Activated effector memory CD4-positive, alpha-beta T cell treated with Interleukin-2 at 50 U/mL for 16 hours (primary cell): Measurements from ENCODE around the gene ZSCAN22.
"Not testable (repeated sequence)": the region's sequence is repeated elsewhere in the genome, so short reads cannot be mapped to it uniquely, and the experiment has no call there.

Source experiments
- DNase-seq: peaks from one replicate; pipeline ENCODE4 v3.0.0-alpha.2; 2020

ZSCAN22 gene

GRCh38 chr19:58352760-58353671 lies 26.2 kb downstream of the ZSCAN22 start, which contains the start of gene A1BG:
A1BG (minus strand) TSS chr19:58353492; CDS start chr19:58353437, 55 bp downstream.
- DNase-seq, result no peak

GRCh38 chr19:58353717-58354477 lies 27.1 kb downstream of the ZSCAN22 start:
- DNase-seq, result no peak

- DNase-seq, result no peak
These were observed 27.8 kb downstream of the ZSCAN22 start for GRCh38 chr19:58354478-58355030.

- DNase-seq, result no peak
These were observed 28.5 kb downstream of the ZSCAN22 start for GRCh38 chr19:58355215-58355796.

- peak; percentile 34 for DNase-seq
These were observed 29.3 kb downstream of the ZSCAN22 start for GRCh38 chr19:58355908-58356765.

- DNase-seq, result no peak
These were observed 30.1 kb downstream of the ZSCAN22 start for GRCh38 chr19:58356766-58357480.

GRCh38 chr19:58357481-58358145 lies 30.8 kb downstream of the ZSCAN22 start:
- no peak for DNase-seq

GRCh38 chr19:58361900-58362271 lies 35.1 kb downstream of the ZSCAN22 start:
- peak; percentile 10 for DNase-seq

GRCh38 chr19:58362272-58362994 lies 35.6 kb downstream of the ZSCAN22 start, which contains the start of gene ZNF497:
ZNF497 (minus strand) TSS chr19:58362751; CDS start chr19:58357635, 5,116 bp downstream.
- DNase-seq, result peak; percentile 95

- DNase-seq, result no peak
These were observed 37.4 kb downstream of the ZSCAN22 start for GRCh38 chr19:58364146-58364545.

GRCh38 chr19:58366585-58367430 lies 40.0 kb downstream of the ZSCAN22 start:
- DNase-seq, result no peak

GRCh38 chr19:58367698-58368454 lies 41.1 kb downstream of the ZSCAN22 start:
- DNase-seq, result no peak

- DNase-seq, result no peak
These were observed 42.0 kb downstream of the ZSCAN22 start for GRCh38 chr19:58368561-58369360.

- no peak for DNase-seq
These were observed 45.7 kb downstream of the ZSCAN22 start for GRCh38 chr19:58372311-58373133.

GRCh38 chr19:58374200-58374599 lies 47.4 kb downstream of the ZSCAN22 start:
- no peak for DNase-seq

GRCh38 chr19:58376724-58377123 lies 49.9 kb downstream of the ZSCAN22 start:
- not testable (repeated sequence) for DNase-seq
